BLaER1 treated with 17β-estradiol and CSF1 and Interleukin-3, amounts not matched to agents 10 nM and 100 nM (cell line): ENCODE results near the gene NDRG3.

Experiments used
- H3K27ac ChIP-seq, 11 experiments: shearing (Covaris generic); formaldehyde crosslinking; 2 replicates each; pipeline ENCODE4 v1.8.1; 2022
- H3K27me3 ChIP-seq, 11 experiments: shearing (Covaris generic); formaldehyde crosslinking; 2 replicates each; pipeline ENCODE4 v1.8.1; 2022
- H3K36me3 ChIP-seq, 11 experiments: shearing (Covaris generic); formaldehyde crosslinking; 2 replicates each; pipeline ENCODE4 v1.8.1; 2022
- H3K4me1 ChIP-seq, 10 experiments: shearing (Covaris generic); formaldehyde crosslinking; 2 replicates each; pipeline ENCODE4 v1.8.1; 2022
- H3K4me2 ChIP-seq, 11 experiments: shearing (Covaris generic); formaldehyde crosslinking; 2 replicates each; pipeline ENCODE4 v1.8.1; 2022
- H3K4me3 ChIP-seq, 10 experiments: shearing (Covaris generic); formaldehyde crosslinking; 2 replicates each; pipeline ENCODE4 v1.8.1; 2022
- H3K9ac ChIP-seq, 11 experiments: shearing (Covaris generic); formaldehyde crosslinking; 2 replicates each; pipeline ENCODE4 v1.8.1; 2022
- H3K9me3 ChIP-seq, 11 experiments: shearing (Covaris generic); formaldehyde crosslinking; replicated peaks in 1 of 11; 2 replicates each; pipeline ENCODE4 v1.8.1; 2022
- H4K20me1 ChIP-seq, 11 experiments: shearing (Covaris generic); formaldehyde crosslinking; 2 replicates each; pipeline ENCODE4 v1.8.1; 2022
- Cebpa-rat ChIP-seq, 11 experiments: shearing (Covaris generic); IDR thresholded peaks; 2 replicates each; pipeline ENCODE4 v1.8.1; 2022

The NDRG3 gene

GRCh38 chr20:36773597-36774390 lies 27.9 kb upstream of the NDRG3 start, which contains the start of gene DSN1:
Gene DSN1 (minus strand): TSS chr20:36773763. CDS start chr20:36771458, 2,305 bp downstream.
- Histone ChIP-seq H3K36me3 (peaks cover 0 to 24% (median 12%) of the 10 kb centered on the region in 11 experiments; a peak in 16 of 22 replicates), H3K4me2 (peak within 1 kb of the TSS; percentile 82 to 99 (median 93)), H3K4me3 (peak within 1 kb of the TSS; percentile 77 to 87 (median 80)), H3K27me3 (no peaks in the 10 kb centered on the region), H3K27ac (peak within 1 kb of the TSS; percentile 75 to 95 (median 89)), H3K9me3 (no peaks in the 10 kb centered on the region), H3K9ac (peak within 1 kb of the TSS; percentile 84 to 94 (median 89)), H4K20me1 (peaks cover 0 to 6% (median 0%) of the 10 kb centered on the region in 11 experiments; a peak in 2 of 22 replicates), H3K4me1 (peaks cover 51 to 80% (median 58%) of the 10 kb centered on the region in 10 experiments)
- TF ChIP-seq Cebpa-rat (IDR thresholded peaks at IDR 0.05), result no peak

DNA sequence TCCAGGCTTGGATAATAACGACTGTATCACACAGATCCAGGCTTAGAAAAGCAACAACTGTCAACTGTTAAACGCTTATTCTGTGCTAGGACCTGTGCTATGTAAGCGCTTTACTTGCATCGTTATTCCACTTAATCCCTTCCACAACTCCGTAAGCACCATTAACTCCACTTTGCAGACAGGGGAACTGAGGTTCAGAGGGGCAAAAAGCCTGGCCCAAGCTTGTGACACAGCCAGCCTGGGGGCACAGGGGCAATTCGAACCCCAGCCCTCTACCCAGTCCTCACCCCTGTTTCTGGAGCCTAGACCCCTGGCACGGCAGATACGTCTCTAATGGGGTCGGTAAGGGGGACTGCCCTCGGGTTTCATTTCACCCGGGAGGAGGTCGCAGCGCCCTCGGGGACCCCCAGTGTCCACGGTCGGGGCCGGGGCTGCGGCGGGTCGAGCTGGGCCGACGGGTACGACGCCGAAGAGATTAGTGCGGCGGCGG lies 27.3 kb upstream of the NDRG3 start:
- Histone ChIP-seq H3K4me2 (peak overlapping the region; percentile 82 to 99 (median 93)), H3K27ac (peak overlapping the region; percentile 49 to 95 (median 89); a peak in 21 of 22 replicates), H3K27me3 (no peaks in the 10 kb centered on the region), H3K4me1 (peaks cover 45 to 73% (median 51%) of the 10 kb centered on the region in 10 experiments), H3K9me3 (no peaks in the 10 kb centered on the region), H3K4me3 (peak overlapping the region; percentile 77 to 87 (median 80)), H3K9ac (peak overlapping the region; percentile 84 to 94 (median 89)), H4K20me1 (no peaks in the 10 kb centered on the region; a peak in 1 of 22 replicates), H3K36me3 (peaks cover 0 to 30% (median 15%) of the 10 kb centered on the region in 11 experiments; a peak in 16 of 22 replicates)
- no peak for TF ChIP-seq Cebpa-rat (IDR thresholded peaks at IDR 0.05)

DNA sequence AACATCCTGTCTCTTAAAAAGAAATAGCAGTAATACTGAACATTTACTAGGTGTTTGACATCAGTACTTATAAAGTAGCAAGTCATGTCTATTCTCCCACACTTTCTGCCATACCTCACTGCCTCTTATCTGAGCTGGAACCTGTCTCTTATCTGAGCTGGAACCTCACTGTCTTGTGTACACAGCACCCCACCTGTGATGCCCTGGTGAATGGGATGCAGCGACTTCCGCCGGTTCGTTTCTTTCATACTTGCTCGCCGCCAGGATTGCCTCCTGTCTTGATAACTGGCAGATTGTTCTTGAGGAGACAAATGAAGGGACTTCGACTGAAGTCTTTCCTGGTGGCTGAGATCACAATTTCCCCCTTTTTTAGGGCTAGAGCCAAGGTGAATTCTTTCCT lies 24.8 kb upstream of the NDRG3 start:
- no peaks in the 10 kb centered on the region for H4K20me1 ChIP-seq
- H3K27me3 ChIP-seq, result no peaks in the 10 kb centered on the region
- 0 out of 22 replicates have a peak overlapping the region, but pooled peaks of 1 of the 11 experiments have one; percentile 24 for H3K4me2 ChIP-seq
- peak overlapping the region in 5 of 11 experiments; percentile 15 to 39 (median 28); a peak in 7 of 22 replicates for H3K9ac ChIP-seq
- H3K27ac ChIP-seq, result no peak overlapping the region
- TF ChIP-seq Cebpa-rat (IDR thresholded peaks at IDR 0.05), result no peak
- no peak overlapping the region for H3K4me3 ChIP-seq
- H3K4me1 ChIP-seq, result peaks cover 27 to 49% (median 35%) of the 10 kb centered on the region in 10 experiments
- no peaks in the 10 kb centered on the region for H3K9me3 ChIP-seq
- peaks cover 10 to 55% (median 36%) of the 10 kb centered on the region in 11 experiments; a peak in 19 of 22 replicates for H3K36me3 ChIP-seq

DNA sequence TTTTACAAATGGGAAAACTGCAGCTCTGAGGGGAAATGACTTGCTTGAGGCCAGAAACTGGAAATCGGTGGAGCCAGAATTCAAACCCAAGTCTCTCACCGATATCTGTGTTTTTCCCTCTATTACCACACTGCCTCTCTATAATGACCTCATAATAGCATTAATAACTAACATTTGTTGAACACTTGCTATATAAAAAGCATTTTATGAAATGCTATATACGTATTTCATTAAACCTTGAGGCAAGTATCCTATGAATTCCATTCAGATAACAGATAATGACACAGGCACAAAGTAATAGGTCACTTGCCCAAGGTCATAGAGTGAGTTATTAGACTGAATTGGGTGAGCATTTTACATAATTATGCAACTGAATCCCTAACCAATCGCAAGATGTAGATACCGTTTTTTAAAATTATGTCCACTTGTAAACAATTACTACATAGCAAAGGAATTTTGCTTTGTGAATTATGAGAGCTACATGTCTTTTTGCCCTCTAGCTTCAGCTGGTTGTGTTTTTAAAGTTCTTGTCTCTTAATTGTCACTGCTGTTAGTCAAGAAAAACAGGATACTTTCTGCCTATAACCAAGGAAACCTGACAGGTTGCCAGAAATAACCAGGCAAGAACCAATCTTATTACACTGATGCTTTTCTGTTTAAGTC lies 23.0 kb upstream of the NDRG3 start:
- no peak for TF ChIP-seq Cebpa-rat (IDR thresholded peaks at IDR 0.05)
- H3K4me3 ChIP-seq, result no peak overlapping the region
- H3K27me3 ChIP-seq, result no peaks in the 10 kb centered on the region
- no peaks in the 10 kb centered on the region for H3K9me3 ChIP-seq
- no peaks in the 10 kb centered on the region for H4K20me1 ChIP-seq
- peaks cover 11 to 32% (median 20%) of the 10 kb centered on the region in 10 experiments for H3K4me1 ChIP-seq
- peak overlapping the region in 6 of 11 experiments; percentile 5 to 37 (median 24); a peak in 6 of 22 replicates for H3K9ac ChIP-seq
- peaks cover 11 to 73% (median 52%) of the 10 kb centered on the region in 11 experiments; a peak in 20 of 22 replicates for H3K36me3 ChIP-seq
- H3K27ac ChIP-seq, result no peak overlapping the region
- H3K4me2 ChIP-seq, result no peak overlapping the region

DNA sequence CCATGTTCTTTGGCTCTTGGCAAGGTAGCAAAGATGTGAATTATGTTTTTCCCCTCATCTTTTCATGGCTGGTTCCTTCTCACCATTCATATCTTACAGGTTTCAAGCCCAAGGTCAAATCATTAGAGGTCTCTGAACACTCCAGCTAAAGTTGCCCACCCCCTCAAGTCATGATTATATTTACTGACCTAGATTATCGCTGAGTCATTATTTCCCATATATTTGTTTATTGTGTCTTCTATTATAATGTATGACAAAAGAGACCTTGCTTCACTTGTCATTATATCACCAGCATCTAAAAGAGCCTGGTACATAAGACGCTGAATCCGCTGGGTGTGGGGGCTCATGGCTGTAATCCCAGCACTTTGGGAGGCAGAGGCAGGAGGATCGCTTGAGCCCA lies 15.2 kb upstream of the NDRG3 start:
- Histone ChIP-seq H3K9ac (no peak overlapping the region), H3K4me1 (peaks cover 27 to 46% (median 40%) of the 10 kb centered on the region in 10 experiments), H3K4me2 (peak overlapping the region in 1 of 11 experiments; percentile 15; a peak in 1 of 22 replicates), H4K20me1 (no peaks in the 10 kb centered on the region), H3K4me3 (no peak overlapping the region), H3K9me3 (no peaks in the 10 kb centered on the region), H3K36me3 (peaks cover 3 to 76% (median 59%) of the 10 kb centered on the region in 11 experiments; a peak in 19 of 22 replicates), H3K27me3 (no peaks in the 10 kb centered on the region), H3K27ac (peak overlapping the region in 8 of 11 experiments; percentile 0 to 51 (median 24); a peak in 9 of 22 replicates)
- no peak for TF ChIP-seq Cebpa-rat (IDR thresholded peaks at IDR 0.05)

GRCh38 chr20:36760647-36761046 lies 14.8 kb upstream of the NDRG3 start:
- peak overlapping the region in 8 of 11 experiments; percentile 0 to 51 (median 24); a peak in 8 of 22 replicates for H3K27ac ChIP-seq
- TF ChIP-seq Cebpa-rat (IDR thresholded peaks at IDR 0.05), result 0 out of 22 replicates have a peak, but pooled peaks of 1 of the 11 experiments have one; percentile 20
- no peaks in the 10 kb centered on the region for H4K20me1 ChIP-seq
- no peaks in the 10 kb centered on the region for H3K27me3 ChIP-seq
- no peaks in the 10 kb centered on the region for H3K9me3 ChIP-seq
- H3K4me2 ChIP-seq, result peak overlapping the region in 1 of 11 experiments; percentile 15; a peak in 1 of 22 replicates
- no peak overlapping the region for H3K4me3 ChIP-seq
- peaks cover 32 to 51% (median 45%) of the 10 kb centered on the region in 10 experiments for H3K4me1 ChIP-seq
- H3K36me3 ChIP-seq, result peaks cover 0 to 76% (median 59%) of the 10 kb centered on the region in 11 experiments; a peak in 19 of 22 replicates
- no peak overlapping the region for H3K9ac ChIP-seq

DNA sequence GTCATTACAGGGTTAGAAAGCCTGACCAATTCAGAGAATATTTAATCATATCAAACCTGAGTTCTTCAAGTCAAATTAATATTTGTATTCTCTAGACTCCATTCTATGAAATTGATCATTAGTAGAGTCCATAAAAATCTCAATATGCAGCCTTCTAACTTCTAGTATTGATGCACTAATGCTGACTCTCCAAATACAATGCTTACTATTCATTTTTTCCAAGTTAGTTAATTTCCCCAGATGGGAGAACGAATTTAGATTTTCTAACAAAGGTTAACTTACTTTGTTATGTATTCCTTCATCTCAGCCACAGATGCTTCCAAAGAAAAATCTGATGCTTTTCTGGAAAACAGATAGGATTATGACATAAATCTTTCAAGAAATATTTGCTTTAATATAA lies 12.4 kb upstream of the NDRG3 start:
- Histone ChIP-seq H3K4me2 (peak overlapping the region; percentile 70 to 94 (median 86)), H3K9ac (peak overlapping the region; percentile 51 to 75 (median 70); a peak in 17 of 22 replicates), H3K27ac (peak overlapping the region; percentile 40 to 88 (median 81); a peak in 21 of 22 replicates), H3K36me3 (peaks cover 0 to 76% (median 62%) of the 10 kb centered on the region in 11 experiments; a peak in 19 of 22 replicates), H3K4me3 (peak overlapping the region in 3 of 10 experiments; percentile 8 to 55 (median 46); a peak in 3 of 20 replicates), H3K27me3 (no peaks in the 10 kb centered on the region), H3K9me3 (no peaks in the 10 kb centered on the region), H4K20me1 (no peaks in the 10 kb centered on the region), H3K4me1 (peaks cover 43 to 69% (median 56%) of the 10 kb centered on the region in 10 experiments)
- TF ChIP-seq Cebpa-rat (IDR thresholded peaks at IDR 0.05), result no peak

DNA sequence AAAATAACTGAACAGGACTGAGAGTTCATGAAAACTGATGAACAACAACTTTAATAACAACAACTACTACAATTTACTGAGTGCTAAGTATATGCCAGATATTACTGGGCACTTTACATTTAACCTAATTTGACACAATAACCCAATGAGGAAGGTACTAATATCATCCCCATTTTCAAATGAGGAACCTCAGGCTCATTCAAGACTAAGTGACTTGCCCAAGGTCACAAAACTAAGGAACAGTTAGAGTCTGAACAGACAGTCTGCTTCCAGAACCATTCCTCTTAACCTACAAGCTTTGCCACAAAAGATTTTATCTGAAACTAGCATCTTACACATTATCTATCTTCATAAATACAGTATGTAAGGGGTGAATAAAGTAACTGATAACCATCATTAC lies 10.6 kb upstream of the NDRG3 start:
- no peak for TF ChIP-seq Cebpa-rat (IDR thresholded peaks at IDR 0.05)
- Histone ChIP-seq H3K9ac (peak overlapping the region in 5 of 11 experiments; percentile 60 to 71 (median 64); a peak in 5 of 22 replicates), H4K20me1 (no peaks in the 10 kb centered on the region), H3K27ac (peak overlapping the region in 10 of 11 experiments; percentile 77 to 88 (median 83); a peak in 19 of 22 replicates), H3K27me3 (no peaks in the 10 kb centered on the region), H3K4me1 (peaks cover 43 to 66% (median 55%) of the 10 kb centered on the region in 10 experiments), H3K9me3 (no peaks in the 10 kb centered on the region), H3K4me3 (no peak overlapping the region), H3K36me3 (peaks cover 16 to 76% (median 62%) of the 10 kb centered on the region in 11 experiments), H3K4me2 (peak overlapping the region; percentile 70 to 94 (median 86))
